Naive B cell (primary cell): ENCODE data around the gene ERO1B. TPM values are rescaled to one million over a fixed set of nuclear protein-coding genes. Genes with fewer than 3 reads are reported as not detected.
A peak's percentile ranks its signal among the peaks of the same experiment; 100 is the strongest.

Source experiments
- ATAC-seq, 2 donors: fragments of 150-1000 bp; cut with Tn5 transposase; 2 replicates each; pipeline ENCODE4 v1.10.0; 2021; ENCODE audit warnings: low read depth in 2 of 2, mild to moderate bottlenecking in 2 of 2, moderate library complexity in 2 of 2
- DNase-seq: peaks from one replicate; pipeline ENCODE4 v3.0.0; 2022
- H3K27ac Mint-ChIP-seq, 6 donors: one replicate each; pipeline ENCODE4 v1.8.0; 2020 to 2022; ENCODE audit warnings: mild to moderate bottlenecking in 6 of 6, mixed read lengths in 6 of 6, moderate library complexity in 5 of 6, inconsistent platforms in 2 of 6
- H3K27me3 Mint-ChIP-seq, 3 donors: one replicate each; pipeline ENCODE4 v1.8.0; 2021 to 2022; ENCODE audit warnings: mixed read lengths in 3 of 3, mild to moderate bottlenecking in 1 of 3
- H3K36me3 Mint-ChIP-seq, 2 donors: one replicate each; pipeline ENCODE4 v1.8.0; 2020 to 2022; ENCODE audit warnings: mixed read lengths in 2 of 2, inconsistent platforms in 1 of 2, mild to moderate bottlenecking in 1 of 2
- H3K4me1 Mint-ChIP-seq, 3 donors: one replicate each; pipeline ENCODE4 v1.8.0; 2020 to 2022; ENCODE audit warnings: mixed read lengths in 3 of 3, inconsistent platforms in 1 of 3, mild to moderate bottlenecking in 1 of 3, moderate library complexity in 1 of 3
- H3K4me3 Mint-ChIP-seq, 8 donors: one replicate each; pipeline ENCODE4 v1.8.0; 2020 to 2022; ENCODE audit warnings: mild to moderate bottlenecking in 8 of 8, mixed read lengths in 8 of 8, moderate library complexity in 8 of 8, inconsistent platforms in 2 of 8
- H3K9me3 Mint-ChIP-seq, 7 donors: one replicate each; pipeline ENCODE4 v1.8.0; 2020 to 2022; ENCODE audit warnings: mixed read lengths in 7 of 7, mild to moderate bottlenecking in 5 of 7, inconsistent platforms in 2 of 7, moderate library complexity in 1 of 7
- polyA plus RNA-seq, 6 donors: library from polyadenylated mRNA; unstranded; fragments of 300-500 nt; fragmentation: Illumina TruSeq; gene quantifications; one replicate each; pipeline ENCODE4 v1.2.3, GENCODE V29; 2021; ENCODE audit warnings: low read depth in 6 of 6

The ERO1B gene
- polyA plus RNA-seq, 6 donors from 2014 or later: 2.6 to 6.3 (median 5.3) TPM

DNA sequence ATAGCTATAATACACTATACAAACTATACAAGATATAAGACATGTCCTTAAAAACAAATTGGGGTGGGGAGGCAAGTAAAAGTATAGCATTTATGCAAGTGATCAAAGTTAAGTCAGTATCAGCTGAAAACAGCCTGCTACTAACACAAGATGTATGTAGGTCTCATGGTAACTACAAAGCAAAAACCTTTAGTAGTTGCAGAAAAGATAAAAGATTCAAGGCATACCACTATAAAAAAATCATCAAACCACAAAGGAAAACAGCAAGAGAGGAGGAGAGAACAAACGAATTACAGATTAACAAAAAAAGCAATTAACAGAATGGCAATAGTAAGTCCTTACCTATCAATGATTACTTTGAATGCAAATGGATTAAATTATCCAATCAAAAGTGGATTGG is 22.7 kb downstream of the ERO1B start:
- H3K36me3 Mint-ChIP-seq: peaks cover 48 to 57% of the 10 kb centered on the region in 2 donors
- ATAC-seq (no peak), DNase-seq (no peak)
- no peak overlapping the region for H3K27ac Mint-ChIP-seq
- peaks cover 5 to 13% (median 5%) of the 10 kb centered on the region in 3 donors for H3K4me1 Mint-ChIP-seq
- H3K27me3 Mint-ChIP-seq: no peaks in the 10 kb centered on the region
- H3K4me3 Mint-ChIP-seq: no peak overlapping the region
- peaks cover 15 to 53% (median 43%) of the 10 kb centered on the region in 7 donors for H3K9me3 Mint-ChIP-seq

DNA sequence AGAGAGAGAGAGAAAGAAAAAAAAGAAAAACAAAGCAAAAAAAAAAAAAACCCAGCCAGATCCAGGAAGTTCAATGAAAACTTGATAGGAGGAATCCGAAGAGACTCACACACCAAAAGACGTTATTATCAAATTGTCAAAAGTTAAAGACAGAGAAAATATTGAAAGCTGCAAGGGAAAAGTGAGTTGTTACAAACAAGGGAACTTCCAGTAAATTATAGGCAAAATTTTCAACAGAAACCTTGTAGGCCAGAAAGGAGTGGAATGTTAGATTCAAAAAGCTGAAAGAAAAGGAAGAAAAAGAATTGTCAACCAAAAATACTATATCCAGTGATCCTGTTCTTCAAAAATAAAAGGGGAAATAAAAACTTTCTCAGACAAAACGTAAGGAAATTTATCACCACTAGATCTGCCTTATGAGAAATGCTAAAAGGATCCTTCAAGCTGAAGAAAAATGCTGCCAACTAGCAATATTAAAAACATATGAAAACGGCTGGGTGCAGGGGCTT is 23.6 kb downstream of the ERO1B start:
- Mint-ChIP-seq H3K36me3 (peaks cover 47 to 55% of the 10 kb centered on the region in 2 donors), H3K4me3 (no peak overlapping the region), H3K4me1 (peaks cover 5 to 13% (median 5%) of the 10 kb centered on the region in 3 donors), H3K9me3 (peaks cover 15 to 53% (median 42%) of the 10 kb centered on the region in 7 donors), H3K27ac (no peak overlapping the region), H3K27me3 (no peaks in the 10 kb centered on the region)
- ATAC-seq (no peak), DNase-seq (no peak)

DNA sequence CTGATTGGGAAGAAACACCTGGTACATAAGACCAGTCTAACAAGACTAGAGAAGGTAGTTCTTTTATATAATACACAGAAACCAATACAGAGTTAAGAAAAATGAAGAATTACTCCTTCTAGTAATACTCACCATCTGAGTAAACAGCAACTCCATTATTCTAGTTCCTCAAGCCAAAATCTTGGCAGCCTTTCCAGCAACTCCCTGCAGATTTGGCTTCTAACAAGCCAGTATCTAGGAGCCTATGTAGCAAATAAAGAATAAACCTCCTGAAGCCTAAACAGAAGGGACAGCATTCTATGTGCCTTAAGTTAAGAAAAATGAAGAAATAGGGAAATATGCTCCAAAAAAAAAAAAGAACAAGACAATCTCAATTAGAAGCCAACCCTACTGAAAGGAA is 24.5 kb downstream of the ERO1B start:
- peaks cover 15 to 47% (median 40%) of the 10 kb centered on the region in 7 donors for H3K9me3 Mint-ChIP-seq
- H3K4me3 Mint-ChIP-seq: no peak overlapping the region
- H3K27me3 Mint-ChIP-seq: no peaks in the 10 kb centered on the region

DNA sequence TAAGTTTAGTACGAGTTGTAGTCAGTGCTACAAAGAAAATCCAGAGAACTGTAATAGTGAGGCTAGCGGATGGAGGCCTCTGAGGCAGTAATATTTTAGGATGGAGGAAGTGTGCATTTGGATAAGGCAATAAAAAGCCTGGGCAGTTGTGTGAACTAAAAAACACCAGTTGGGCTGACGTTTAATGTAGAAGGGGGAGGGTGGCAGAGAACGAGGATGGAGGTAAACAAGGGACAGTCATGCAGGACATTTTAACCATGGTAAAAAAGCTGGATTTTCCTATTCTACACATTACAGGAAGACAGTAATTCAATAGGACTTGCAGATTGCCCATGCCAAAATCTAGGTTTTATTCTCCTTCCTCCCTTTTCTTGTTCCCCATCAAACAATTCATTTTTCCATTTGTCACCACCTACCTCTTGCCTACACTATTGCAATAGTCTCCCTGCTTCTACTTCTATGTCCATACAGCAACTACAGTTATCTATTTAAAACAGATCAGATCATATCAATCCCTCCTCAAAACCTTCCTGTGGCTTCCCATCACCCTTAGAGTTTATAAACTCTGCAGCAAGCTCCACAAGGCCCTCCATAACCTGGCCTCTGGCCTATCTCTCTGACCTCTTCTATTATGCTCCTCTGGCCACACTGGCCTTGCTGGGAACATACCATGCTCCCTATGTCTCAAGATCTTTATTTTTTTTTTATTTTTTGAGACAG is 27.7 kb downstream of the ERO1B start:
- no peak for ATAC-seq
- H3K27ac Mint-ChIP-seq: peak overlapping the region in 2 of 6 donors; percentile 5 to 80
- no peaks in the 10 kb centered on the region for H3K27me3 Mint-ChIP-seq
- DNase-seq: no peak
- H3K4me1 Mint-ChIP-seq: peaks cover 5 to 7% (median 5%) of the 10 kb centered on the region in 3 donors
- H3K36me3 Mint-ChIP-seq: peaks cover 28 to 35% of the 10 kb centered on the region in 2 donors
- peaks cover 9 to 21% (median 15%) of the 10 kb centered on the region in 7 donors for H3K9me3 Mint-ChIP-seq
- no peak overlapping the region for H3K4me3 Mint-ChIP-seq

More for the DNA sequence above, 24.5 kb downstream of the ERO1B start:
- Mint-ChIP-seq H3K36me3 (peaks cover 46 to 47% of the 10 kb centered on the region in 2 donors), H3K27ac (no peak overlapping the region), H3K4me1 (peaks cover 5 to 13% (median 5%) of the 10 kb centered on the region in 3 donors)
- DNase-seq (no peak), ATAC-seq (no peak)

DNA sequence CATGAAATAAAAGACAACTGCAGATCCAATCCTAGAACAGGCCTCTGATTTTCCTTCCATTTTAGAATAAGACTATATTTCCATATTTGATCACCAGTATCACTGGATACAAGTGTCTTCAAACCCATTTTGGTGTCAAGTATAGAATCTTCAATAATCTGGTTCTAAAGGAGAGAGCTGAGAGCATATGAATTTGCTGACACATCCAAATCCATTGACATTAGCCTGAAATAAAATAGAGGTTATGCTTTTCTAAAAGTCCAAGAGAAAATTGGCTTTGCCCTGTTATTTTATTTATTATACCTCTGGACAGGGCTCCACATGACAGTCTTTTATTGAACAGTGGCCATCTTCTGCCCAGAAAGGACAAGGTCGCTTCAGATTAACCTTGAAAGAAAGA is 28.6 kb downstream of the ERO1B start:
- H3K27ac Mint-ChIP-seq: no peak overlapping the region
- no peak for ATAC-seq
- H3K4me3 Mint-ChIP-seq: no peak overlapping the region
- H3K36me3 Mint-ChIP-seq: peaks cover 24 to 33% of the 10 kb centered on the region in 2 donors
- DNase-seq: no peak
- H3K4me1 Mint-ChIP-seq: peaks cover 5 to 7% (median 5%) of the 10 kb centered on the region in 3 donors
- peaks cover 6 to 13% (median 9%) of the 10 kb centered on the region in 7 donors for H3K9me3 Mint-ChIP-seq
- H3K27me3 Mint-ChIP-seq: no peaks in the 10 kb centered on the region

DNA sequence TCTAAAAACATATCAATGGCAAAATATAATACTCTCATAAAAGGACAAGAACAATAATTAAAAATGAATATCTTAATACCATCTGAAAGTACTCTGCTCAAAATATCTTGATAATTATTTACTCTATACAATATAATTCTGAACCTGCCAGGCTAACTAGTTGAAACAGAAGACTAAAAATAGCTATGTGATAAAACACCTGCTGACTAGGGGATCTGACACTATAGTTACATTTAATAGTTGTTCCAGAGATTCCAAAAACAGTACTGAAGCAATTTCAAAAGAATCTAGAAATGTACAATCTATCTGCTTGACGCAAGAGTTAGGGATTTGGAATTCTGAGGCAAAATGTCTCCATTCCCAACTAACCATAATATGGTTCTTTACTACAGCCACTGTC is 30.2 kb downstream of the ERO1B start:
- Mint-ChIP-seq H3K4me3 (no peak overlapping the region), H3K4me1 (peaks cover 3 to 10% (median 7%) of the 10 kb centered on the region in 3 donors), H3K36me3 (peaks cover 25 to 32% of the 10 kb centered on the region in 2 donors), H3K27me3 (no peaks in the 10 kb centered on the region), H3K27ac (no peak overlapping the region), H3K9me3 (peaks cover 0 to 3% (median 0%) of the 10 kb centered on the region in 7 donors)
- DNase-seq: no peak
- ATAC-seq: no peak

DNA sequence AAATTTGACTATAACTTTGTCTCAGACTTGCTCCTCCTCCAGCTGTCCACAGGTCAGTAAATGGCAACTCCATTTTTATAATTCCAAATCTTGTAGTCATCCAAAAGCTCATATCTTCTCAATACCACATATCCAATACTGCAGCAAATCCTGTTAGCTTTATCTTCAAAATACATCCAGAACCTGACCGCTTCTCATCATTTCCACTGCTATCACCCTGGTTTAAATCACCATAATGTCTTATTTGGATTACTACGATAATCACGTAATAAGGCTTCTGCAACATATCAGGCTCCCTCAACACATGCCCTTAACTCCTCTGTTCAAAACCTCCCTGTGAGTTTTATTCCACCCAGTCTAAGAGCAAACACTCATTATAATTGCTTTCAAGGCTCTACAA is 34.5 kb downstream of the ERO1B start:
- ATAC-seq: no peak
- Mint-ChIP-seq H3K36me3 (peaks cover 25 to 32% of the 10 kb centered on the region in 2 donors), H3K27me3 (no peaks in the 10 kb centered on the region), H3K4me3 (no peak overlapping the region), H3K4me1 (peaks cover 0 to 5% (median 0%) of the 10 kb centered on the region in 3 donors), H3K27ac (no peak overlapping the region), H3K9me3 (no peaks in the 10 kb centered on the region)
- DNase-seq: no peak

DNA sequence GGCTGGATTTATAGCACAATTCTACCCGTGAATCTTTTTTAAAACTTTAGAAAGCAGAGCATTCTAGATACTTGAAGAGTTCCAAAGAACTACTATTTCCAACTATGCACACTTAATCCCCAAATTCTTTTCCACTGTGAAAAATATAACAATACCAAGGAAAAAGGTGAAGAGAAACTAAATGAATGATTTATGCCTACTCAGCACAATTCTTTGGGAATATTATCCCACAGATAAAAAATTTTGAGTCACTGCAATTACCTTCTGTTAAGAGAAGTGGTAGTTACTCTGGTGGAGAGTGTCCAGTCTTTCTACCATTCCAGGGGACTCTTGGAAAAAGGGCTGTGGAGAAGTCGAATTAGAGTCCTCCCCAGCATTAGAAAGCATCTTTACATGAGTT is 39.2 kb downstream of the ERO1B start:
- peaks cover 0 to 8% (median 0%) of the 10 kb centered on the region in 3 donors for H3K4me1 Mint-ChIP-seq

DNA sequence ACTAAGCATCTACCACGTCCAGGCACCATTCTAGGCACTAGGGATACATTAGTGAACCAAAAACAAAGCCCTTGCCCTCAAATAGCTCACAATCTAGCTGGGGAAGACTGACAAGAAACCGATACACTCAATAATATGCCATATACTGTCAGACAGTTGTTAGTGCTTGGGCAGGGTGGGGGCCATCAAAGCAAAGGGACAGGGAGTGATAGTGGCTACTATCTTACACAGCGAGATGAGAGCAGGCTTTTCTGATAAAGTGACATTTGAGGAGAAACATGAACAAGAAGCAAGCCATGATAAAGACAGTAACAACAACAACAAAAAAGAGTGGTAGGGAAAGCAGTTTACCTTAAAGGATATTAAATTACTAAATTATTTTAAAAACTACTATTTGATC is 41.1 kb downstream of the ERO1B start:
- H3K27me3 Mint-ChIP-seq: no peaks in the 10 kb centered on the region
- DNase-seq: no peak
- H3K4me1 Mint-ChIP-seq: peaks cover 0 to 3% (median 0%) of the 10 kb centered on the region in 3 donors

More for the DNA sequence above, 39.2 kb downstream of the ERO1B start:
- ATAC-seq (no peak), DNase-seq (no peak)
- Mint-ChIP-seq H3K4me3 (no peak overlapping the region), H3K27ac (peak overlapping the region in 1 of 6 donors; percentile 44), H3K9me3 (no peaks in the 10 kb centered on the region), H3K36me3 (peaks cover 8 to 21% of the 10 kb centered on the region in 2 donors), H3K27me3 (no peaks in the 10 kb centered on the region)

DNA sequence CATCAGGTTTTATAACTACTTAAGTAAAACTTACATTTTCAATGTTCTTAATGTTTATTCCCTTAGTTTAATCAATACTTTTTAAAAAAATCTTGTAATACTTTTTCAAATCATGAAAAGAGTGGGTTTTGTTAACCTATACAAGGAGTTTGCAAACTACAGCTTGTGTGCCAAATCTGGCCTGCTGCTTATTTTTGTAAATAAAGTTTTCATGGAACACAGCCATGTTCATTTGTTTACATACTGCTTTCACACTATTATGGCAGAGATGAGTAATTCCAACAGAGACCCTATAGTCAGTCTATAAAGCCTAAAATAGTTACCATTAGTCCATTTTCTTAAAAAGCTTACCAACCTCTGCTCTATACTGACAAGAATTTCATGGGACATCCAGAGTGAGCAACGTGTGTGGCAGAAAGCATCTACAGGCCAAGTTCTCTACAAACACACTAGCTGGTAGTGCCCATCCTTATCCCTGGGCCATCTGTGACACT is 42.6 kb downstream of the ERO1B start:
- Mint-ChIP-seq H3K4me3 (no peak overlapping the region), H3K9me3 (no peaks in the 10 kb centered on the region), H3K36me3 (peaks cover 9 to 21% of the 10 kb centered on the region in 2 donors), H3K27me3 (no peaks in the 10 kb centered on the region), H3K27ac (no peak overlapping the region), H3K4me1 (peaks cover 0 to 3% (median 0%) of the 10 kb centered on the region in 3 donors)
- DNase-seq (no peak), ATAC-seq (no peak)

More for the DNA sequence above, 41.1 kb downstream of the ERO1B start:
- peak overlapping the region in 1 of 8 donors; percentile 4 for H3K4me3 Mint-ChIP-seq
- H3K36me3 Mint-ChIP-seq: peaks cover 9 to 21% of the 10 kb centered on the region in 2 donors
- H3K9me3 Mint-ChIP-seq: no peaks in the 10 kb centered on the region
- no peak for ATAC-seq
- H3K27ac Mint-ChIP-seq: peak overlapping the region in 1 of 6 donors; percentile 42

DNA sequence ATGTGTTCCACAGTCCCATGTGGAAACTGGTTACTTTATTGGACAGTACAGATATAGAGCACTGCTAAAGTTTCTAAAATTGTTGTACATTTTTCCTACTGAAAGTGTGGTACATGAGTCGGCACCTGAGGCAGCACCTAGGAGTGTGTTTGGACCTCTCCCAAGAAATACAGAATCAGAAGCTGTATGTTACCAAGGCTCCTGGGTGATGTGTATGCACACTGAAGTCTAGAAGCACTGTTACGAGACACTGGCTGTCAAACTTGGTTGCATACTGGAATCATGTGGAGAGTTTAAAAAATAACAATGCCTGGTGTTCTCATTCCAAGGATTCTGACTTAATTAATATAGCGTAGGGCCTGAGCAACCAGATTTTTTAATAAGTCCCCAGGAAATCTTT is 46.6 kb downstream of the ERO1B start:
- Mint-ChIP-seq H3K4me1 (peaks cover 0 to 1% (median 0%) of the 10 kb centered on the region in 3 donors), H3K27me3 (no peaks in the 10 kb centered on the region), H3K4me3 (no peak overlapping the region), H3K36me3 (peaks cover 9 to 19% of the 10 kb centered on the region in 2 donors), H3K27ac (no peak overlapping the region), H3K9me3 (no peaks in the 10 kb centered on the region)
- ATAC-seq: no peak
- no peak for DNase-seq

DNA sequence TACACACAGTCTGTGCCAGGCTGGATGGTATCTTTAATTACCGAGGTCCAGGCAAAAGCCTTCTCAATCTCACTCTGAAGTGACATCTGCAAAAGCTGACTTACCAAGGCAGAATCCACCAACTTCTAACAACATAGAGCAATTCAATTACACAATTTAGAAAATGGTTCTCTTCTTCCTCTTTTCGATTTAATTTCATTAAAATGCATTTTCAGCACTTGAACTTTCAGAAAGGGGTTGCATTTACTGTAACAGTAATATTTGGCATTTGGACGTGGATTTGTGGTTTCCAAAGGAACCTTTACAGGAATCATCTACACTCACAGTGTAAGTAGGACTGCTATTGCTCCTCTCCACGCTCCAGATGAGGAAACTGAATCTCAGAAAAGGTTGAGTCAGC is 53.3 kb downstream of the ERO1B start:
- no peak overlapping the region for H3K4me3 Mint-ChIP-seq
- no peaks in the 10 kb centered on the region for H3K4me1 Mint-ChIP-seq
- no peak for DNase-seq
- no peak overlapping the region for H3K27ac Mint-ChIP-seq
- no peak for ATAC-seq
- H3K9me3 Mint-ChIP-seq: no peaks in the 10 kb centered on the region
- H3K27me3 Mint-ChIP-seq: no peaks in the 10 kb centered on the region
- H3K36me3 Mint-ChIP-seq: peaks cover 0 to 17% of the 10 kb centered on the region in 2 donors

DNA sequence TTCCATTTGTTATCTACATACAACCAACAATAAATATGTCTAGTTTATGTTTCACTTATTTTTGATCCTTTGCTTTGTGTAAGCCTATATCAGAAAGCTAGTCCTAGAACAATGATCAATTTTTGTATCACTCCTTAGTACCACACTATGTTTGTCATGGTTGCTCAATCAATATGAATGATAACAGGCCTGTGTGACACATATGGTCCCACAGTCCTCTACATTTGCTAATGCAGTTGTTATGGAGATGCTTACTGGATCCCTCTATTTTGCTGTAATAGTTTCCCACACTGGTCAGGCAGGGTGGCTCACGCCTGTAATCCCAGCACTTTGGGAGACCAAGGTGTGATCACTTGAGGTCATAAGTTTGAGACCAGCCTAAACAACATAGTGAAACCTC is 59.1 kb downstream of the ERO1B start:
- no peak for DNase-seq
- Mint-ChIP-seq H3K27ac (no peak overlapping the region), H3K9me3 (no peaks in the 10 kb centered on the region), H3K4me3 (no peak overlapping the region), H3K36me3 (peaks cover 0 to 22% of the 10 kb centered on the region in 2 donors), H3K27me3 (no peaks in the 10 kb centered on the region), H3K4me1 (no peaks in the 10 kb centered on the region)
- no peak for ATAC-seq

DNA sequence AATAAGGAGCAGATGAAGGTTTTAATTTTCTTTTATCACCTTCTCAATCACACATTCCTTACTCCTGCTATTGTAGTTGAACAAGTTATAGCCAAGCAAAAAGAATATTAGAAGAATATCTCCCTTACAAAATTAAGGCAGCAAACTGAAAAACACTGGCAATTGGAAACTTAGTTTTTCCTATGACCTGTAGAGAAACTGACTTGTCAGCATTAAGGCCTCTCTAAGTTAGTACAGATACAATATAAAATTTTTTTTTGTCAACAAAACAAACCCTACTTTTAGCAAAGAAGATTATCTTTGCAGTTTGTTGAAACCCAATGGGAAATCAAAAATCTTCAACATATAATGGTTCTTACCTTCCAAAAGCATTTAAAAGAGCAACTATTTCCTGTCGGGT is 61.3 kb downstream of the ERO1B start:
- ATAC-seq: no peak
- Mint-ChIP-seq H3K4me1 (no peaks in the 10 kb centered on the region), H3K27ac (no peak overlapping the region), H3K4me3 (no peak overlapping the region), H3K9me3 (no peaks in the 10 kb centered on the region), H3K36me3 (peaks cover 0 to 19% of the 10 kb centered on the region in 2 donors), H3K27me3 (no peaks in the 10 kb centered on the region)
- DNase-seq: no peak
